PC-9 (cell line): ENCODE measurements around the gene NAP1L4. TPM values are rescaled to one million over a fixed set of nuclear protein-coding genes. Genes with fewer than 3 reads are reported as not detected.

ENCODE experiments used
- BruUV-seq: library from RNA; stranded (reverse); fragments of 400-500 nt; replicated peaks from 2 replicates; lab custom pipeline; 2021; lab: Mats Ljungman, UMichigan
- CTCF ChIA-PET: fragments of 300-600 bp; sonication (Branson Sonifier 250); formaldehyde crosslinking; loops from one replicate; lab custom pipeline; 2022; ENCODE audit warnings: antibody characterized with exemption; lab: Charles Lee
- POLR2A ChIA-PET: fragments of 300-600 bp; sonication (Branson Sonifier 250); formaldehyde crosslinking; loops from one replicate; lab custom pipeline; 2022; ENCODE audit warnings: antibody characterized with exemption; ENCODE audit not compliant: unreplicated experiment; lab: Charles Lee
- DNase-seq, 2 experiments: peaks; one replicate each; pipeline versions ENCODE4 v3.0.0 to v3.0.0-alpha.2; 2015 to 2022; ENCODE audit warnings: mixed read lengths in 1 of 2
- H2AFZ ChIP-seq: fragments of 200-600 bp; sonication (generic); 2 replicates; pipeline ENCODE4 v1.8.1; 2017; ENCODE audit warnings: antibody characterized with exemption
- H3F3A ChIP-seq: fragments of 200-600 bp; sonication (generic); 2 replicates; pipeline ENCODE4 v1.8.1; 2017; ENCODE audit warnings: antibody characterized with exemption, mild to moderate bottlenecking, low read depth; ENCODE audit not compliant: insufficient read depth
- H3K27ac ChIP-seq: fragments of 200-600 bp; sonication (generic); 2 replicates; pipeline ENCODE4 v1.6.1; 2016; ENCODE audit warnings: mixed run types
- H3K27me3 ChIP-seq: fragments of 200-600 bp; sonication (generic); 2 replicates; pipeline ENCODE4 v1.6.1; 2016; ENCODE audit warnings: low read depth, mixed run types; ENCODE audit not compliant: insufficient read depth
- H3K36me3 ChIP-seq: fragments of 200-600 bp; sonication (generic); 2 replicates; pipeline ENCODE4 v1.6.1; 2016; ENCODE audit warnings: low read depth, mixed run types
- H3K4me1 ChIP-seq: fragments of 200-600 bp; sonication (generic); replicated peaks from 2 replicates; pipeline ENCODE4 v1.6.1; 2016; ENCODE audit warnings: mixed run types; ENCODE audit not compliant: insufficient read depth
- H3K4me2 ChIP-seq: fragments of 200-600 bp; sonication (generic); 2 replicates; pipeline ENCODE4 v1.6.1; 2017; ENCODE audit warnings: mixed run types
- H3K4me3 ChIP-seq: fragments of 200-600 bp; sonication (generic); 2 replicates; pipeline ENCODE4 v1.6.1; 2016; ENCODE audit warnings: mixed run types
- H3K79me2 ChIP-seq: fragments of 200-600 bp; sonication (generic); 2 replicates; pipeline ENCODE4 v1.6.1; 2017; ENCODE audit warnings: low read depth, mixed run types
- H3K9me2 ChIP-seq: fragments of 200-600 bp; sonication (generic); 2 replicates; pipeline ENCODE4 v1.8.1; 2017; ENCODE audit warnings: mild to moderate bottlenecking; ENCODE audit not compliant: insufficient read depth
- H3K9me3 ChIP-seq: fragments of 200-600 bp; sonication (generic); 2 replicates; pipeline ENCODE4 v1.8.1; 2016; ENCODE audit warnings: low read depth; ENCODE audit not compliant: insufficient read depth
- H4K20me1 ChIP-seq: fragments of 200-600 bp; sonication (generic); 2 replicates; pipeline ENCODE4 v1.8.1; 2017; ENCODE audit not compliant: insufficient read depth
- EZH2 ChIP-seq: fragments of 200-600 bp; sonication (generic); IDR thresholded peaks from 2 replicates; pipeline ENCODE4 v1.8.0; 2017; ENCODE audit warnings: antibody characterized with exemption, low read depth
- intact Hi-C: fragments of 100-400 bp; cut with micrococcal nuclease; formaldehyde crosslinking; loops from one replicate; pipeline ENCODE4 v1.10.0; 2022; ENCODE audit not compliant: unreplicated experiment
- total RNA-seq: library from RNA; stranded (reverse); gene quantifications from 2 replicates; pipeline ENCODE4 v1.2.3, GENCODE V29; 2021
- TF ChIP-seq, protein P1 (sequence below): fragments of 200-600 bp; sonication (generic); conservative IDR thresholded peaks from 2 replicates; pipeline ENCODE4 v1.6.1; 2017; ENCODE audit warnings: mixed run types, antibody characterized with exemption, mild to moderate bottlenecking, moderate library complexity

NAP1L4 gene
- total RNA-seq, 1 experiment from 2014 or later: 86.7 TPM

- TF ChIP-seq, protein P1, sequence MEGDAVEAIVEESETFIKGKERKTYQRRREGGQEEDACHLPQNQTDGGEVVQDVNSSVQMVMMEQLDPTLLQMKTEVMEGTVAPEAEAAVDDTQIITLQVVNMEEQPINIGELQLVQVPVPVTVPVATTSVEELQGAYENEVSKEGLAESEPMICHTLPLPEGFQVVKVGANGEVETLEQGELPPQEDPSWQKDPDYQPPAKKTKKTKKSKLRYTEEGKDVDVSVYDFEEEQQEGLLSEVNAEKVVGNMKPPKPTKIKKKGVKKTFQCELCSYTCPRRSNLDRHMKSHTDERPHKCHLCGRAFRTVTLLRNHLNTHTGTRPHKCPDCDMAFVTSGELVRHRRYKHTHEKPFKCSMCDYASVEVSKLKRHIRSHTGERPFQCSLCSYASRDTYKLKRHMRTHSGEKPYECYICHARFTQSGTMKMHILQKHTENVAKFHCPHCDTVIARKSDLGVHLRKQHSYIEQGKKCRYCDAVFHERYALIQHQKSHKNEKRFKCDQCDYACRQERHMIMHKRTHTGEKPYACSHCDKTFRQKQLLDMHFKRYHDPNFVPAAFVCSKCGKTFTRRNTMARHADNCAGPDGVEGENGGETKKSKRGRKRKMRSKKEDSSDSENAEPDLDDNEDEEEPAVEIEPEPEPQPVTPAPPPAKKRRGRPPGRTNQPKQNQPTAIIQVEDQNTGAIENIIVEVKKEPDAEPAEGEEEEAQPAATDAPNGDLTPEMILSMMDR: no peak
- no peak for TF ChIP-seq EZH2
- intact Hi-C loops: loop anchor here (1.0 kb wide), 1 partner anchor 10 kb away; no protein-coding TSS in a partner anchor
- Histone ChIP-seq H3K4me3 (peak overlapping the region; percentile 66), H3K27ac (no peak overlapping the region), H3K27me3 (no peaks in the 10 kb centered on the region), H3K79me2 (no peaks in the 10 kb centered on the region), H3K4me2 (peak overlapping the region; percentile 85), H3K9me3 (no peaks in the 10 kb centered on the region), H3K4me1 (peaks cover 35% of the 10 kb centered on the region), H3F3A (peaks cover 5% of the 10 kb centered on the region; the same call in 1 of the 2 replicates), H3K9me2 (no peaks in the 10 kb centered on the region), H3K36me3 (no peaks in the 10 kb centered on the region), H2AFZ (peak overlapping the region; percentile 76), H4K20me1 (no peaks in the 10 kb centered on the region)
- ChIA-PET POLR2A (interaction anchor here (0.5 to 1.1 kb wide), 4 partner anchors 9 to 27 kb away, joined by 3 to 30 read pairs (median 4); partner anchors contain the start of gene PHLDA2), CTCF (interaction anchor here (0.6 to 0.7 kb wide), 3 partner anchors 10 to 322 kb away, joined by 4 to 6 read pairs (median 4); partner anchors contain the start of gene PHLDA2)
- peak; percentile 73 to 85 for DNase-seq
- TSS peak; percentile 55 for BruUV-seq
Measured at GRCh38 chr11:2901854-2902783, 90.0 kb downstream of the NAP1L4 start.

- Histone ChIP-seq H4K20me1 (no peaks in the 10 kb centered on the region), H3K4me2 (peak overlapping the region; percentile 85), H3K9me2 (no peaks in the 10 kb centered on the region), H3K27me3 (no peaks in the 10 kb centered on the region), H3K9me3 (no peaks in the 10 kb centered on the region), H3K79me2 (no peaks in the 10 kb centered on the region), H3K36me3 (no peaks in the 10 kb centered on the region), H2AFZ (no peak overlapping the region), H3K27ac (no peak overlapping the region), H3K4me1 (peaks cover 35% of the 10 kb centered on the region), H3F3A (peaks cover 5% of the 10 kb centered on the region; the same call in 1 of the 2 replicates), H3K4me3 (peak overlapping the region; percentile 38; the same call in 1 of the 2 replicates)
- ChIA-PET CTCF (no interaction called here), POLR2A (no interaction called here)
- DNase-seq: no peak
- intact Hi-C loops: no loop called here
- TF ChIP-seq EZH2: no peak
- TF ChIP-seq, protein P1: no peak
- no TSS peak for BruUV-seq
Measured at GRCh38 chr11:2901196-2901796, 90.8 kb downstream of the NAP1L4 start.

DNA sequence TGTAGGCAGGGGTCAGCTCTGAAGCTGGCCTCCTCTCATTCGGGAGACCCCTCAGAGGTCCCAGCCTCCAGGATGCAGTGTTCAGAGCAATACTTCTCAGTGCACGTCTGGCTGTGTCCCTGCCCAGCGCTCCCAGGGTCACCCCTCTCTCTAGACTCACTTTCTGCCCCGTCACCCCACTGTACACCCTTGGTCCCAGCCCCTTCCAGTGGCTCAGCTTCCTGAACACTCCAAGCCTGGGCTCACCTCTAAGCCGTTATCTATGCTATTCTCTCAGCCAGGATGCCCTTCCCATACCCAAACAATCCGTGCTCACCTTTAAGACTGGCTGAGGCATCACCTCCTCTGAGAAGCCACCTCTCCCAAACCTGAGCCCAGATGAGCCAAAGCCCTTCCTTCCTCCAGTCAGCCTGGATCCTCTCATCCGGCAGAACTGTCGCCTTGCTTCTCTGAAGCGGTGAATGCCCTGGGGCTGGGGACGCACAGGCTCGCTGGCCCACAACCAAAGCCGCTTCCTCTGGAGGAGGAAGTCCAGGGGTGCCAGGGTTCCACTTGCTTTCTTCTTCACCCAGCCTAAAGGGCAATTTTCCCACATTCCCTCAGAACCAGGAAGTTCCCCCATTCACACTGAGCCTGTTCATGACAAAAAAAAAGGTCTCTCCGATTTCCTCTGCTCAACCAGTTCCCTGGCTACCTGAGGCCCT lies 92.9 kb downstream of the NAP1L4 start:
- TF ChIP-seq EZH2: no peak
- TF ChIP-seq, protein P1: no peak
- Histone ChIP-seq H3K4me2 (peak overlapping the region; percentile 36; the same call in 1 of the 2 replicates), H3K9me2 (no peaks in the 10 kb centered on the region), H3F3A (peaks cover 5% of the 10 kb centered on the region; the same call in 1 of the 2 replicates), H3K27me3 (no peaks in the 10 kb centered on the region), H3K4me3 (no peak overlapping the region), H3K27ac (0 out of 2 replicates have a peak overlapping the region, but pooled peaks have one; percentile 6), H3K9me3 (no peaks in the 10 kb centered on the region), H4K20me1 (no peaks in the 10 kb centered on the region), H3K4me1 (peaks cover 27% of the 10 kb centered on the region), H3K36me3 (no peaks in the 10 kb centered on the region), H3K79me2 (no peaks in the 10 kb centered on the region), H2AFZ (no peak overlapping the region)
- ChIA-PET POLR2A (no interaction called here), CTCF (no interaction called here)
- no peak for DNase-seq
- no TSS peak for BruUV-seq
- intact Hi-C loops: no loop called here
